Hematopoietic multipotent progenitor cell treated with erythropoietin and hydrocortisone succinate and interleukin-3 and kit ligand, for 4 days (in vitro differentiated cells): ENCODE measurements around the gene DAD1.
A peak's percentile ranks its signal among the peaks of the same experiment; 100 is the strongest.
"Not testable (repeated sequence)": the region's sequence is repeated elsewhere in the genome, so short reads cannot be mapped to it uniquely, and the experiment has no call there.

ENCODE experiments used
- DNase-seq: peaks from one replicate; pipeline ENCODE4 v3.0.0-alpha.2; 2015

The DAD1 gene

GRCh38 chr14:22549981-22550673 lies 38.9 kb downstream of the DAD1 start:
- DNase-seq: peak; percentile 41

GRCh38 chr14:22549324-22549962 lies 39.6 kb downstream of the DAD1 start:
- no peak for DNase-seq

GRCh38 chr14:22547948-22548750 lies 40.9 kb downstream of the DAD1 start:
- DNase-seq: no peak

GRCh38 chr14:22547313-22547947 lies 41.6 kb downstream of the DAD1 start:
- no peak for DNase-seq

GRCh38 chr14:22546722-22547071 lies 42.3 kb downstream of the DAD1 start:
- no peak for DNase-seq

- DNase-seq: no peak
These were observed 42.9 kb downstream of the DAD1 start for GRCh38 chr14:22545842-22546721.

- DNase-seq: no peak
These were observed 44.1 kb downstream of the DAD1 start for GRCh38 chr14:22544881-22545420.

- no peak for DNase-seq
These were observed 44.6 kb downstream of the DAD1 start for GRCh38 chr14:22544406-22544805.

- not testable (repeated sequence) for DNase-seq
These were observed 45.3 kb downstream of the DAD1 start for GRCh38 chr14:22543570-22544357.

GRCh38 chr14:22542360-22542759 lies 46.7 kb downstream of the DAD1 start:
- DNase-seq: no peak

- no peak for DNase-seq
These were observed 47.3 kb downstream of the DAD1 start for GRCh38 chr14:22541721-22542120.

GRCh38 chr14:22540811-22541360 lies 48.1 kb downstream of the DAD1 start:
- DNase-seq: no peak

GRCh38 chr14:22540293-22540692 lies 48.7 kb downstream of the DAD1 start:
- DNase-seq: no peak

GRCh38 chr14:22539831-22540230 lies 49.2 kb downstream of the DAD1 start:
- DNase-seq: no peak

GRCh38 chr14:22538671-22539228 lies 50.3 kb downstream of the DAD1 start:
- no peak for DNase-seq

- no peak for DNase-seq
These were observed 51.4 kb downstream of the DAD1 start for GRCh38 chr14:22537436-22538310.

- peak; percentile 78 for DNase-seq
These were observed 52.1 kb downstream of the DAD1 start for GRCh38 chr14:22536853-22537338.

GRCh38 chr14:22535916-22536315 lies 53.1 kb downstream of the DAD1 start:
- no peak for DNase-seq

GRCh38 chr14:22535126-22535525 lies 53.9 kb downstream of the DAD1 start:
- DNase-seq: no peak
